Testis (tissue), 3 donors: ENCODE data around the gene E2F1. TPM values are rescaled to one million over a fixed set of nuclear protein-coding genes. Genes with fewer than 3 reads are reported as not detected.

Experiments
- DNase-seq: peaks from one replicate; pipeline ENCODE4 v3.0.0-alpha.2; 2019
- H3K27ac ChIP-seq, 2 donors: fragments of 200-600 bp; sonication (generic); one replicate each; pipeline ENCODE4 v1.5.1; 2019
- H3K27me3 ChIP-seq: fragments of 200-600 bp; sonication (generic); one replicate; pipeline ENCODE4 v1.5.1; 2019
- H3K36me3 ChIP-seq: fragments of 200-600 bp; sonication (generic); one replicate; pipeline ENCODE4 v1.5.1; 2017; ENCODE audit warnings: low read depth; ENCODE audit errors: missing control alignments
- H3K4me1 ChIP-seq: fragments of 200-600 bp; sonication (generic); one replicate; pipeline ENCODE4 v1.5.1; 2019
- H3K4me3 ChIP-seq, 2 donors: fragments of 200-600 bp; sonication (generic); one replicate each; pipeline ENCODE4 v1.5.1; 2017 to 2019
- H3K9me3 ChIP-seq: fragments of 200-600 bp; sonication (generic); one replicate; pipeline ENCODE4 v1.5.1; 2017
- CTCF ChIP-seq, 3 experiments: fragments of 450-650 bp in 2 of 3; fragments of 200-600 bp in 1 of 3; sonication (generic) in 1 of 3; IDR thresholded peaks; one replicate each; pipeline ENCODE4 v1.5.1; 2016 to 2019; ENCODE audit warnings: antibody characterized with exemption in 3 of 3, mild to moderate bottlenecking in 2 of 3, moderate library complexity in 1 of 3
- POLR2A ChIP-seq: fragments of 450-650 bp; IDR thresholded peaks from one replicate; pipeline ENCODE4 v1.6.1; 2017; ENCODE audit warnings: antibody characterized with exemption, mild to moderate bottlenecking, moderate library complexity
- WGBS, 2 donors: methylation state at CpG; one replicate each; pipeline ENCODE4 v1.1.5; 2018; 5-methylcytosine and 5-hydroxymethylcytosine counted together
- intact Hi-C: fragments of 100-400 bp; cut with DNase I; formaldehyde crosslinking; loops from one replicate; pipeline ENCODE4 v1.15.1; 2023; ENCODE audit warnings: low total_unique reads
- polyA plus RNA-seq: library from polyadenylated mRNA; stranded (reverse); fragments of 350-450 nt; fragmentation: Illumina TruSeq; extraction: RNeasy Lipid Tissue Mini Kit (QIAGEN cat#74804); gene quantifications from one replicate; pipeline ENCODE4 v1.2.3, GENCODE V29; 2014; ENCODE audit warnings: low read depth, low replicate concordance; ENCODE audit not compliant: insufficient read depth
- total RNA-seq, 2 donors: library from RNA; depleted of rRNA; stranded (reverse); fragments of >200 nt; gene quantifications; one replicate each; pipeline ENCODE4 v1.2.3, GENCODE V29; 2016

Gene E2F1
- total and polyA plus RNA-seq, 3 donors from 2014 or later = 16.9 to 22.8 (median 19.9) TPM

DNA sequence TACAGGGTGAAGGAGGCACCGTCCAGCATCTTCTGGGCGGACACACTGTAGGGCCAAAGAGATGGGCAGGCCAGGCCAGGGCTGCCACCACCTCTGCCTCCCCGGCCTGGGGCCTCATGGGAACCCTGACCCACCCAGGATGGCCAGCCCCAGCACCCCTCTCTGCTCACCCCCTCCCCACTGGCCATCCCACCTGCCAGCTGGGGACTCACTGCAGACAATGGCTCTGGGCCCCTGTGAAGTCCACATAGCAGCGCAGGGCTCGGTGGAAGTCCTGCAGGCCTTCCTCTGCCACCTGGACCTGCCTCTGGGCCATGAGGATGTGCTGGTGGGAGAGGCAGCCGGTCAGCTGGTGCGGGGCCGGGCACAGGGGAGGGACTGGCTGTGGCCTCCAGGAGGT is 27.7 kb downstream of the E2F1 start:
- H3K27me3 ChIP-seq = no peaks in the 10 kb centered on the region
- WGBS, 2 donors = 92 to 100% methylated on average over 1 to 8 of the region's 8 CpGs
- no peaks in the 10 kb centered on the region for H3K36me3 ChIP-seq
- H3K4me1 ChIP-seq = peaks cover 10% of the 10 kb centered on the region
- intact Hi-C loops = no loop called here
- TF ChIP-seq CTCF (IDR thresholded peaks at IDR 0.05) = no peak
- TF ChIP-seq POLR2A = no peak
- H3K4me3 ChIP-seq = no peak overlapping the region
- H3K27ac ChIP-seq = no peak overlapping the region
- no peaks in the 10 kb centered on the region for H3K9me3 ChIP-seq
- no peak for DNase-seq

DNA sequence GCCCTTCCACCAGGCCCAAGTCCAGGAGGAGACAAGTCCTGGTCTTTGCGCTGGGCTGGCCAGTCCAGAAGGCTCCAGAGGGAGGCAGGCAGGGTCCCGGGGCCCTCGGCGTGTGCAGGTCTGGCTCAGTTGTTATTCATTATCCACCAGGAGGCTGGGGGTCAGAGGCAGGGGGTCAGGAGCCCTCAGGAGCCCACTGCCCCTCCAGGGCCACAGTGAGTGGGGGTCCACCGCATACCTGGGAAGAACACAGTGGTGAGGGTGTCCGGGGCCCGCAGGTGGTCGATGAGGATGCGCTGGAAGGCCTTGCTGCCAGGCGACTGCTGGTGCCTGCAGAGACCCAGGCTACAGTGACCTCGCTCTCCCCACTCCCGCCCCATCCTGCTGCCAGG is 28.5 kb downstream of the E2F1 start:
- peaks cover 11% of the 10 kb centered on the region for H3K4me1 ChIP-seq
- no peak for TF ChIP-seq POLR2A
- no peak for TF ChIP-seq CTCF (IDR thresholded peaks at IDR 0.05)
- DNase-seq = no peak
- H3K27me3 ChIP-seq = no peaks in the 10 kb centered on the region
- intact Hi-C loops = no loop called here
- no peak overlapping the region for H3K27ac ChIP-seq
- no peak overlapping the region for H3K4me3 ChIP-seq
- H3K9me3 ChIP-seq = no peaks in the 10 kb centered on the region
- 95% methylated on average over 12 of the region's 12 CpGs; no CpG with 5 or more reads in 1 of the 2 donors for WGBS, 2 donors
- H3K36me3 ChIP-seq = no peaks in the 10 kb centered on the region

- DNase-seq = no peak
- H3K27me3 ChIP-seq = no peaks in the 10 kb centered on the region
- no peaks in the 10 kb centered on the region for H3K36me3 ChIP-seq
- H3K4me1 ChIP-seq = peaks cover 8% of the 10 kb centered on the region
- intact Hi-C loops = no loop called here
- 89 to 93% methylated on average over 7 to 17 of the region's 17 CpGs for WGBS, 2 donors
- no peak overlapping the region for H3K27ac ChIP-seq
- no peak for TF ChIP-seq CTCF (IDR thresholded peaks at IDR 0.05)
- TF ChIP-seq POLR2A = no peak
- H3K4me3 ChIP-seq = no peak overlapping the region
- no peaks in the 10 kb centered on the region for H3K9me3 ChIP-seq
Measured at GRCh38 chr20:33656783-33657703, 29.1 kb downstream of the E2F1 start.

DNA sequence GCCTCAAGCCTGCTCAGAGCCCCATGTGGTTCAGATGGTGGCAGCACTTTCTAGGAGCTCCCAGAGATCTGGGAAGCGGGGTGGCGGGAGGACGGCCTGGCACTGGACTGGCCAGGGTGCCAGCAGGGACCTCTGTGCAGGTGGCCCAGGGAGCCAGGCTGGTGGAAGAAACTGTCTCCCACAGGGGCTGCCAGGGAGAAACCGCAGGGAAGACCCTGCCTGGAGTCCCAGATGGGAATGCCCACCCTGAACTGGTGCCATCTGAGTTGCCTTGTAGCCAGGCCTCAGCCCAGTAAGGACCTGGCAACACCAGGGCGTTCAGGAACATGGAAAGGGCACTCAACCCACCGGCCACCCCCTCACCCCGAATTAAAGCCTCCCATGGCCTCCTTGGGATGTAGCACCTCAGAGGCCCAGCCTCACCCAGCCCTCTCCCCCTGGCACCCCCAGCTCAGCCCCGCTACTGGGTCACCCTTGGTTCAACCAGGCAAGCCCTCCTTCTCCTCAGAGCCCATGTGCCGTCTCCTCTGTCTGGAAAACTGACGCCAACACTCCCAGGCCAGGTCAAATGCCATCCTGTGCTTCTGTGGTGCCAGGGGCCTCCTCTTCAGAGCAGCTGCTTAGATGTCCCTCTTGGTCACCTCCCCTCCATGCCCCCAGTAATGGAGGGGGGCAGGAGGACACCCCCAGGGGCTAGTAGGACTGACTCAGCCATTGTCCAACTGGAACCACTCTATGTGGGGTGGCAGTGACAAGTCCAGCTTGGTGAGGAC is 30.0 kb downstream of the E2F1 start:
- Histone ChIP-seq H3K9me3 (no peaks in the 10 kb centered on the region), H3K36me3 (no peaks in the 10 kb centered on the region), H3K27me3 (no peaks in the 10 kb centered on the region), H3K4me3 (no peak overlapping the region), H3K4me1 (peaks cover 8% of the 10 kb centered on the region), H3K27ac (no peak overlapping the region)
- no peak for DNase-seq
- WGBS, 2 donors = 92 to 98% methylated on average over 7 to 10 of the region's 10 CpGs
- intact Hi-C loops = no loop called here
- TF ChIP-seq POLR2A = no peak
- no peak for TF ChIP-seq CTCF (IDR thresholded peaks at IDR 0.05)
